Endometrial microvascular endothelial cells (primary cell): ENCODE measurements around the gene AGBL1. TPM values are rescaled to one million over a fixed set of nuclear protein-coding genes. Genes with fewer than 3 reads are reported as not detected.
"Not testable (repeated sequence)": the region's sequence is repeated elsewhere in the genome, so short reads cannot be mapped to it uniquely, and the experiment has no call there.

Experiments
- in situ Hi-C: cut with HindIII; loops from 2 replicates; pipeline ENCODE4 v1.10.0; 2017; ENCODE audit warnings: low sequenced_read_pairs, low pct_unique_long_range_greater_than_20kb; ENCODE audit errors: inconsistent ontology term
- total RNA-seq: library from RNA; depleted of rRNA; stranded (reverse); fragments of >200 nt; gene quantifications from one replicate; pipeline ENCODE4 v1.2.3, GENCODE V29; 2015; ENCODE audit errors: inconsistent ontology term

AGBL1 gene
- total RNA-seq, 1 donor from 2014 or later = not detected

DNA sequence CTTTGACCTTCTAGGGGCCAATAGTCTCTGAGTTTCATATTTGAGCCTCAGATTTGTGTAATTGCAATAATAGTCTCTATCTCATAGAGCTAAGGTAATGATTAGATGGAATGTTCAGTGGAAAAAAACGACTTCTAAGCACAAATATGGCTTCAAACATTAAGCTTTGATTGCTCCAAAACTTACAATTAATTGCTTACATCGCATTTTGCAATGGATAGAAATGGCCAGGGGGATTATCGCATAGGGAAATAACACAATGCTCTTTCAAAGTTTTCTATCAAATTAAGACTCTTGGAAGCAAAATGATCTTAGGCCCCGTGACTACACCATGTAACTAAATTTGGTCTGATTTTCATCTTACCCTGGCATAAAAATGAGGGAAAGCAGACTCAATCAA lies 888.6 kb downstream of the AGBL1 start:
- in situ Hi-C loops = no loop called here

DNA sequence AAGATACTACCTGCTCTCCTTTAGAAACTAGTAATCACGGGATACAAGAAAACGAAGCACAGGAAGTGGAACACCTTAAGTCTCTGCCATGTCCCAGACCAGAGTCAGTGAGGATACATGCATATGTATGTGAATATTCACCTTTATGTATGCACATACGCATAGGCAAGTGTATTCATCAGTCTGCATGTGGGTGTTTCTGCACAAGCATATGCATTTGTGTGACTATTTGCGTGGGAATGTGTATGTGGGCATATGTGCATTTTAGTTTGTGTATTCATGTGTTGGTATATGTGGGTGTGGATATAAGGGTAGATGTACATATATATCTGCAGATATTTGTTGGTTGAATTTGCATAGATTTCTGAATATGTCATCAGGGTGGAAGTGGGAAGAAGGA lies 889.7 kb downstream of the AGBL1 start:
- in situ Hi-C loops = no loop called here

DNA sequence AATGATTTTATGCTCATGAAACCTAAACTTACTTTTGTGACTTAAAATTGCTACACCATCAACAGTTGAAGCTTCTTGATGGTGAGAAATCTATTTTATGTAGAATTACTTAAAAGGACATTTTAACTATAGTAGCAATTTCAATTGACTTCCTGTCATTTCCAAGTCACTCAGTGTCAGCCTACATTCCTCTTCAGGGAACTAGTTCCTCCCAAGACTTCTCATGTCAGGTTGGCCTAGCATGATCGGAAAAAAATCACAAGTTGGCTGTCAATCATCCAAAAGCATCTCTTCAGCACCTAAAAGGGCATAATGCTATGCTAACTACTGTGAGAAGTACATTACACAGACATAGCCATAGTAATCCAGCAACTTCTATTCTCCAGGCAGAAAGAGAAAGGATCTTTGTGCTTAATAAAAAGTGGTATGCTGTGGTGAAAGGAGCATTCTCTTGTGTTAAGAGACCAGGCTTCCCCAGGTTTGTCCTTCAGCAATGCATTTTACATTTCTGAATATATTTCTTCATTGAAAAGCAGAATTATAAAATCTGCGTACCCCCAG lies 893.7 kb downstream of the AGBL1 start:
- in situ Hi-C loops = no loop called here

DNA sequence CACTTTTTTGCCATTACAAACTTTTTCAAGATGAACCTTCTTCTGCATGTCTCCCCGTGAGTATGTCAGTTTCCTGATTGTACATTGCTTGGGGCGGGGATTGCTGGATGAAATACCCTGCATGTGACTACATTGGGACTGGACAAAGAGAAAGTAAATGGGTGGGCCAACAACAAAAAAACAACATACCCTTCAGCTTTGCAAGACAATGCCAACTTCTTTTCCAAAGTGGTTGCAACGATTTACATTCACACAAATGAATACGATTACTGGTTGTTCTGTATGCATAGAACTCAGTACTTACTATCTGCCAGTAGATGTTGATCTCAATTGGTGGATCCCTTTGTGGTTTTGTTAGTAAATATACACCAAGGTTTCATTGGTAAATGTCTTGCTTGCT lies 908.4 kb downstream of the AGBL1 start:
- in situ Hi-C loops = no loop called here

DNA sequence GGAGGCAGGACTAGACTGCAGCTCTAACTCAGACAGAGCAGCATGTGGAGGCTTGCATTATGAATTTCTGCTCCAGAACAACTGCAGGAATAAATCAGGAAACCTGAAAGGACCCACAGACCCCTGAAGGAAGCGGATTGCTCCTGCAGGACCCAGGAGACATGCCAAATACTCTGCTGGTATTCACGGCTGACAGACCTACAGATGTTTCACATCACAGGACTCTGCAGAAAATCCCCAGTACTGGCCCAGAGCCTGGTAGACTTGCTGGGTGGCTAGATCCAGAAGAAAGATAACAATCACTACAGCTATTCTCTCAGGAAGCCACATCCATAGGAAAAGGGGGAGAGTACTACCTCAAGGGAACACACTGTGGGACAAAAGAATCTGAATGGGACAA lies 942.1 kb downstream of the AGBL1 start:
- in situ Hi-C loops = no loop called here

DNA sequence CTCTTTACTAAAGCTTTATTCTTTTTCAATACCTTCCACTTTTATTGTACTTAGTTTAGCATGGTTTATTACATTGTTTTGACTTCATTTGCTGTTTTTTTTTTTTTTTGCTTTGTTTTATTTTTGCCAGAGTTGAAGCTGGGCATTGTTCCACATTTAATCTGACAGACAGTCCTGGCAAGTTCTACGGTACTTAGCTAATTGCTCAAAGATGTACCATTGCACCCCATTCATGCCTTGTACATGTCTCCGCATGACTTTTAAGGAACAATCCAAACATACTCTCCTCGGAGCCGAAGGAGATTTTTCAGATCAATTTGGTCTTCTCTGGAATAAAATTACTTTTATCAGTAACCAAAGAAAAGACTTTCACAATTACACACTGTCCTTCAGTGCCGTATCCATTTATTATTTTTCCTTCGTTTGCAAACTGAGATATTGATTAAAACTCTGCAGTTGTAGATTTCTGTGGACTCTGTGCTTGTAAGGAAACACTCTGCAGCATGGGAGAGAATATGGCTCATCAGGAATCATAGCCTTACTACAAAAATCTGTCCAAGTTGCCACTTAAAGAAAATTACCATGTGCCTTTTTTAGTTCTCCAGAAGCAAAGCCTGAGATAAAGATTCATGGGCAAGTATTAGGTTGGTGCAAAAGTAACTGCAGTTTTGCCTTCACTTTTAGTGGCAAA lies 952.0 kb downstream of the AGBL1 start:
- in situ Hi-C loops = no loop called here

DNA sequence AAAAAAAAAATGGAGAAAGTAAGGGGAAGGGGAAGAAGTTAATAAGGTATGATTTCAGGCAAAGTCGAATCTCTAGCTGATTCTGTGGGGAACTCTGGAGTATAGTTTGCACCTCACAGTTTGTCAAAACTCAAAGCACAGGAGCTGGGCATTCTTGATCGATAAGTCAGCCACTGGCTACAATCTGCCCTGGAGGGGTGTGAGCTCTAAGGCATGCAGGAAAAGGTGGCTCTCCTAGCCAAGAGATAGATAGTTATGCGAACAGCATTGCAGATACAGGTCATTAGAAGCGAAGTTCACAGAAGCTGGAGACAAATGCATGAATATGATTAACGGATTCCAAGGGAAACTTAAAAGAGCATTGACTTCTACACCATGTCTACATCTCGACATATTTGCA lies 952.6 kb downstream of the AGBL1 start:
- in situ Hi-C loops = no loop called here

DNA sequence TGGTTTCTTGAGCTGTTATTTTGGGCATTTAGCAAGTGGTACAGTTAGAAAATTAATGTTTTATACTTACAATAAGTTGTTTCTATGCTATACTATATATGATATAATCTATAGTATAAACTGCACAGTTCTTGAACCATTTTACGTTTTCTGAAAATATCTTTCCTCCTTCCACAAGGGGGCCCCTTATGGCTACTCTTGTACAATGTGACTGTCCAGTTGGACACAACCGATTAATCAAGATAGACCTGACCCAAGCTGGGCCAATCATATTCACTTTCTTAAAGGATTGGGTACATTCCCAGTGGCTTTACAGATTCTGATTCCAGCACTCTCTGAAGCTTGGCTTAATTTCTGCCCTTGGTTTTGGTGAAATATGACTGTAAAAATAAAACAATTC lies 953.4 kb downstream of the AGBL1 start:
- in situ Hi-C loops = no loop called here

DNA sequence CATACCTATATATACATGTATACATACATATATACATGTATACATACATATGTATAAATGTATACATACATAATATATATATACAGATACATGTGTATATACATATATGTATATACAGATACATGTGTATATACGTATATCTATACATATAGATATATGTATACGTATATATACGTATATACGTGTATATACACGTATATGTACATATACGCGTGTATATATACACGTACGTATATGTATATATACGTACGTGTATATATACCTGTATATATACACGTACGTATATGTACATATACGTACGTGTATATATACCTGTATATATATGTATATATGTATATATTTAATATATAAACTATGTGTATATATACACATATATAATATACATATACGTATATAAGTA lies 955.2 kb downstream of the AGBL1 start:
- in situ Hi-C loops = no loop called here

DNA sequence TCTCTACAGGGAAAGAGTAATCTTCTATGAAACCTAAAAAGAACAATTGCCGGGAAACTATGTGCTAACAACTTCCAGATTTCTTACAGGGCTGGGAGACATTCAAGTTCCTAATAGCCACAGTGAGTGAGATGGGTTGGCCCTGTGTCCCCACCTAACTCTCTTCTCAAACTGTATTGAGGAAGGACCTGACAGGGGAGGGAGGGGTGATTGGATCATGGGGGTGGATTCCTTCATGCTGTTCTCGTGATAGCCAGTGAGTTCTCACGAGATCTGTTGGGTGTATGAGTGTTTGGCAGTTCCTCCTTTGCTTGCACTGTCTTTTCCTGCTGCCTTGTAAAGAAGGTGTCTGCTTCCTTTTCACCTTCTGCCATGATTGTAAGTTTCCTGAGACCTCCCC lies 958.7 kb downstream of the AGBL1 start:
- in situ Hi-C loops = no loop called here

DNA sequence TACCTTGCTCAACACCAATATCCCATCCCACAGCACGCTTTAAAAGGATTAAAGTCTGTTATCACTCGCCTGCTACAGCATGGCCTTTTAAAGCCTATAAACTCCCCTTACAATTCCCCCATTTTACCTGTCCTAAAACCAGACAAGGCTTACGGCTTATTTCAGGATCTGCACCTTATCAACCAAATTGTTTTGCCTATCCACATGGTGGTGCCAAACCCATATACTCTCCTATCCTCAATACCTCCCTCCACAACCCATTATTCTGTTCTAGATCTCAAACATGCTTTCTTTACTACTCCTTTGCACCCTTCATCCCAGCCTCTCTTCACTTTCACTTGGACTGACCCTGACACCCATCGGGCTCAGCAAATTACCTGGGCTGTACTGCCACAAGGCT lies 962.9 kb downstream of the AGBL1 start:
- in situ Hi-C loops = not testable (repeated sequence)

DNA sequence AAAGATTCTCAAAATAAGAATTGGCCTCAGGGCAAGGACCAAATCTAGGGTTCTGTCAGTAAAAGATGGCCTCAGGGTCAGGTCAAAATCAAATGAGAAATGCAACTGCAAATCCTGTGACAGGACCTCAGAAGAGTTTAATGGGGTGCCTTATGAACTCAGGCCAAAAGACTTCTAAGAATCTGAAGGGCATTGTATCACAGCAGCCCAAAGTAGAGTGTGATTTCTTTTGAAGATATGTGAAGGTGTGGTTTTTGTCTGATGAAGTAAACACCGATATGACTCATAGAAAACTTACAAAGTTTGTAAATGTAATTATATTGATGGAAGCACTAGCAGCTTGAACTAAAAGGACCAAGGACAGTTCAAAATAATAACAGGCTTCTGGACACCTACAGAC lies 966.1 kb downstream of the AGBL1 start:
- in situ Hi-C loops = no loop called here

DNA sequence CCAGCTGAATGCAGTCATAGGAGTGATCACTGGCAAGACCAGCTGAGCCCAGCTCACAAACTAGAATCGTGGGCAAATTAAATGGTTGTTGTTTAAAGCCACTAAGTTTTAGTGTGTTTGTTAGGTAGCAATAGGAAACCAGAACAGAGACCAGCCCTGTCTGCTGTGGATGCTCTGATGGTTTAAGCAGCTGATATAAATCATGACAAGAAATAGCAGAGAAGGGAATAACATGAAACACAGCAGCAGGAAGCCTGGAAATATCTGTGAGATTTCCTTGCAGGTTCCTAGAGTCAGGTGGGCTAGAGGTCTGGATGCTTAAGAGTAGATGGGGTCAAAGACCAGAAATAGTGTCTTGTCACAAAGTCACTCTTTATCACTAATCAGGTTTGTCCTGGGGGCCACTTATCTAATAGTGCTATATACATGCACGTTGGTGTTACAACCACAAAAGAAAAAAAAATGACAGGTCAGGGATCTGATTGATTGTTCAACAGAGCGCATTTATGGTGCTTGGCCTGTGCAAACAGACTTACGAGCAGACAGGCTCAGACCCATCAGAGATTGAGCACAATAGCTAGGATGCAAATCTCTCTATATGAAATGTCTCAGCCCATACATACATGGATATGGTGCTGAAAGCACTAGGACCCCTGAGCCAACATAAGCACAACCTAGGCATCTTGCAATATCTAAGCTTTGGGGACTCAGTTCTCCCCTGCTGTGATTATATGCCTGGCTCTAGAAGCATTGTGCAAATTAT lies 967.7 kb downstream of the AGBL1 start:
- in situ Hi-C loops = no loop called here
